Panc1 (cell line): ENCODE measurements around the gene TLCD2. TPM values are rescaled to one million over a fixed set of nuclear protein-coding genes. Genes with fewer than 3 reads are reported as not detected.

Source experiments
- ATAC-seq: fragments of 200-7000 bp; cut with Tn5 transposase; 2 replicates; pipeline ENCODE4 v1.9.1; 2020; ENCODE audit warnings: mild to moderate bottlenecking, moderate library complexity
- BruUV-seq: library from RNA; stranded (reverse); fragments of 400-500 nt; replicated peaks from 2 replicates; lab custom pipeline; 2021; lab: Mats Ljungman, UMichigan
- CTCF ChIA-PET: fragments of 300-600 bp; sonication (Branson Sonifier 250); formaldehyde crosslinking; loops from one replicate; lab custom pipeline; 2022; ENCODE audit warnings: antibody characterized with exemption; lab: Charles Lee
- POLR2A ChIA-PET: fragments of 300-600 bp; sonication (Branson Sonifier 250); formaldehyde crosslinking; loops from one replicate; lab custom pipeline; 2022; ENCODE audit warnings: antibody characterized with exemption; lab: Charles Lee
- DNase-seq: peaks from one replicate; pipeline ENCODE4 v3.0.0-alpha.2; 2010; ENCODE audit warnings: low read depth, low spot score
- H3K27ac ChIP-seq: 2 replicates; pipeline ENCODE4 v1.5.1; 2011; ENCODE audit warnings: mild to moderate bottlenecking, low read length, inconsistent platforms
- H3K27me3 ChIP-seq: fragments of 200-500 bp; sonication (Bioruptor generic); 2 replicates; pipeline ENCODE4 v1.6.0; 2014; ENCODE audit warnings: low read length, inconsistent platforms; ENCODE audit not compliant: control insufficient read depth, insufficient read depth
- H3K36me3 ChIP-seq: fragments of 200-500 bp; sonication (Bioruptor generic); 2 replicates; pipeline ENCODE4 v1.5.1; 2014; ENCODE audit warnings: inconsistent platforms, mild to moderate bottlenecking, low read length, moderate library complexity; ENCODE audit not compliant: control insufficient read depth, insufficient read depth
- H3K4me1 ChIP-seq: 2 replicates; pipeline ENCODE4 v1.5.1; 2011; ENCODE audit warnings: inconsistent platforms, mild to moderate bottlenecking, low read length, moderate library complexity; ENCODE audit not compliant: control insufficient read depth, insufficient read depth
- H3K4me3 ChIP-seq, 2 experiments: 2 replicates each; pipeline ENCODE4 v1.5.1; 2011 to 2012; ENCODE audit warnings: low read depth in 2 of 2, low read length in 2 of 2, mild to moderate bottlenecking in 2 of 2, inconsistent platforms in 1 of 2, moderate library complexity in 1 of 2
- H3K9me3 ChIP-seq: fragments of 200-500 bp; sonication (Bioruptor generic); 2 replicates; pipeline ENCODE4 v1.5.1; 2014; ENCODE audit warnings: low read depth, mild to moderate bottlenecking, inconsistent platforms, low read length, moderate library complexity; ENCODE audit not compliant: control insufficient read depth, insufficient read depth
- CTCF ChIP-seq: fragments of 450-650 bp; IDR thresholded peaks from 2 replicates; pipeline ENCODE4 v1.5.1; 2017; ENCODE audit warnings: mild to moderate bottlenecking
- POLR2AphosphoS5 ChIP-seq: IDR thresholded peaks from 2 replicates; pipeline ENCODE4 v1.6.1; 2012; ENCODE audit warnings: mild to moderate bottlenecking, low read depth, low read length, moderate library complexity
- REST ChIP-seq, 2 experiments: IDR thresholded peaks; 2 replicates each; pipeline ENCODE4 v1.6.1; 2011 to 2012; ENCODE audit warnings: low read depth in 2 of 2, control low read depth in 1 of 2, low read length in 1 of 2, mild to moderate bottlenecking in 1 of 2, moderate library complexity in 1 of 2; ENCODE audit not compliant: insufficient read depth in 1 of 2
- SIN3A ChIP-seq: IDR thresholded peaks from 2 replicates; pipeline ENCODE4 v1.6.1; 2012; ENCODE audit warnings: low read depth, mild to moderate bottlenecking, low read length, moderate library complexity, borderline replicate concordance; ENCODE audit not compliant: insufficient read depth
- TCF7L2 ChIP-seq: IDR thresholded peaks from 2 replicates; pipeline ENCODE4 v1.6.1; 2011; ENCODE audit warnings: mild to moderate bottlenecking, low read depth, low read length, inconsistent platforms
- in situ Hi-C: cut with HindIII; loops from 2 replicates; pipeline ENCODE4 v1.10.0; 2016; ENCODE audit warnings: low sequenced_read_pairs, low pct_unique_long_range_greater_than_20kb
- intact Hi-C: fragments of 100-400 bp; cut with micrococcal nuclease; formaldehyde crosslinking; loops from one replicate; pipeline ENCODE4 v1.10.0; 2022; ENCODE audit not compliant: unreplicated experiment
- total RNA-seq: library from RNA; stranded (reverse); gene quantifications from one replicate; pipeline ENCODE4 v1.2.1, GENCODE V29; 2021; ENCODE audit not compliant: unreplicated experiment

Gene TLCD2
- total RNA-seq, 1 experiment from 2014 or later, result 7.0 TPM

GRCh38 chr17:1711804-1712203, 1.6 kb upstream of the TLCD2 start:
- in situ Hi-C loops, result no loop called here
- intact Hi-C loops, result no loop called here
- DNase-seq, result no peak

GRCh38 chr17:1710807-1711553, 803 bp upstream of the TLCD2 start:
- no peaks in the 10 kb centered on the region for H3K27me3 ChIP-seq
- intact Hi-C loops, result no loop called here
- in situ Hi-C loops, result no loop called here
- peaks cover 36% of the 10 kb centered on the region for H3K4me1 ChIP-seq
- TF ChIP-seq CTCF, result no peak
- no peak for TF ChIP-seq TCF7L2
- TF ChIP-seq SIN3A, result no peak
- TF ChIP-seq REST (IDR thresholded peaks at IDR 0.05; ENCODE audit: insufficient read depth in 1 of 2, low read depth in 2 of 2, low read length in 1 of 2), result no peak
- TF ChIP-seq POLR2AphosphoS5, result no peak
- no peaks in the 10 kb centered on the region for H3K9me3 ChIP-seq
- peaks cover 4% of the 10 kb centered on the region; the same call in 1 of the 2 replicates for H3K36me3 ChIP-seq
- DNase-seq (no peak), ATAC-seq (peak; percentile 5; the same call in 1 of the 2 replicates)
- ChIA-PET POLR2A (no interaction called here), CTCF (no interaction called here)
- H3K27ac ChIP-seq, result peak overlapping the region; percentile 78
- H3K4me3 ChIP-seq, result peak overlapping the region; percentile 59 to 62
- no TSS peak for BruUV-seq

More at GRCh38 chr17:1711804-1712203, 1.6 kb upstream of the TLCD2 start:
- Histone ChIP-seq H3K27ac (peak overlapping the region; percentile 78; the same call in 1 of the 2 replicates), H3K9me3 (no peaks in the 10 kb centered on the region), H3K4me3 (no peak overlapping the region), H3K36me3 (peaks cover 4% of the 10 kb centered on the region; the same call in 1 of the 2 replicates), H3K4me1 (peaks cover 36% of the 10 kb centered on the region), H3K27me3 (no peaks in the 10 kb centered on the region)
- ChIA-PET POLR2A (no interaction called here), CTCF (no interaction called here)
- BruUV-seq, result no TSS peak
- no peak for TF ChIP-seq REST (IDR thresholded peaks at IDR 0.05; ENCODE audit: insufficient read depth in 1 of 2, low read depth in 2 of 2, low read length in 1 of 2)
- no peak for TF ChIP-seq TCF7L2
- TF ChIP-seq POLR2AphosphoS5, result no peak
- TF ChIP-seq SIN3A, result no peak
- TF ChIP-seq CTCF, result no peak
- ATAC-seq, result no peak
